Astrocyte of the spinal cord (primary cell): ENCODE results near the gene ALOX5.
"Not testable (repeated sequence)": the region's sequence is repeated elsewhere in the genome, so short reads cannot be mapped to it uniquely, and the experiment has no call there.

Experiments used
- DNase-seq: peaks from one replicate; pipeline ENCODE4 v3.0.0; 2011; ENCODE audit warnings: low read depth, low spot score
- H3K4me3 ChIP-seq: 2 replicates; pipeline ENCODE4 v1.5.1; 2011; ENCODE audit warnings: low read depth, mild to moderate bottlenecking, low read length, moderate library complexity
- CTCF ChIP-seq: IDR thresholded peaks from 2 replicates; pipeline ENCODE4 v1.5.1; 2012; ENCODE audit warnings: low read depth, mild to moderate bottlenecking, low read length, inconsistent platforms
- in situ Hi-C: cut with HindIII; loops from 2 replicates; pipeline ENCODE4 v1.10.0; 2017; ENCODE audit warnings: low sequenced_read_pairs

The ALOX5 gene

GRCh38 chr10:45382591-45382990 lies 8.6 kb downstream of the ALOX5 start:
- in situ Hi-C loops, result no loop called here

GRCh38 chr10:45383682-45384330 lies 9.8 kb downstream of the ALOX5 start:
- TF ChIP-seq CTCF, result no peak
- DNase-seq, result no peak
- no peak overlapping the region for H3K4me3 ChIP-seq
- in situ Hi-C loops, result no loop called here

More at GRCh38 chr10:45382591-45382990, 8.6 kb downstream of the ALOX5 start:
- DNase-seq, result no peak
- H3K4me3 ChIP-seq, result no peak overlapping the region
- no peak for TF ChIP-seq CTCF

GRCh38 chr10:45386657-45387056 lies 12.6 kb downstream of the ALOX5 start:
- TF ChIP-seq CTCF, result no peak
- in situ Hi-C loops, result no loop called here
- no peak overlapping the region for H3K4me3 ChIP-seq
- DNase-seq, result no peak

GRCh38 chr10:45387096-45387893 lies 13.3 kb downstream of the ALOX5 start:
- H3K4me3 ChIP-seq, result no peak overlapping the region
- no peak for DNase-seq
- in situ Hi-C loops, result no loop called here
- TF ChIP-seq CTCF, result no peak

GRCh38 chr10:45389671-45390070 lies 15.7 kb downstream of the ALOX5 start:
- DNase-seq, result not testable (repeated sequence)

GRCh38 chr10:45391636-45392035 lies 17.6 kb downstream of the ALOX5 start:
- DNase-seq, H3K4me3 ChIP-seq, in situ Hi-C loops: not testable (repeated sequence)

More at GRCh38 chr10:45389671-45390070, 15.7 kb downstream of the ALOX5 start:
- in situ Hi-C loops, H3K4me3 ChIP-seq: not testable (repeated sequence)

GRCh38 chr10:45395554-45395953 lies 21.5 kb downstream of the ALOX5 start:
- DNase-seq, result no peak
- H3K4me3 ChIP-seq, result no peak overlapping the region
- in situ Hi-C loops, result no loop called here
- TF ChIP-seq CTCF, result no peak
